Activated CD4-positive, alpha-beta T cell treated with anti-CD3 and anti-CD28 coated beads for 1 hour (primary cell): ENCODE data around the gene TBC1D3G.
"Not testable (repeated sequence)": the region's sequence is repeated elsewhere in the genome, so short reads cannot be mapped to it uniquely, and the experiment has no call there.

Source experiments
- DNase-seq: peaks from one replicate; pipeline ENCODE4 v3.0.0-alpha.2; 2020

The TBC1D3G gene

DNA sequence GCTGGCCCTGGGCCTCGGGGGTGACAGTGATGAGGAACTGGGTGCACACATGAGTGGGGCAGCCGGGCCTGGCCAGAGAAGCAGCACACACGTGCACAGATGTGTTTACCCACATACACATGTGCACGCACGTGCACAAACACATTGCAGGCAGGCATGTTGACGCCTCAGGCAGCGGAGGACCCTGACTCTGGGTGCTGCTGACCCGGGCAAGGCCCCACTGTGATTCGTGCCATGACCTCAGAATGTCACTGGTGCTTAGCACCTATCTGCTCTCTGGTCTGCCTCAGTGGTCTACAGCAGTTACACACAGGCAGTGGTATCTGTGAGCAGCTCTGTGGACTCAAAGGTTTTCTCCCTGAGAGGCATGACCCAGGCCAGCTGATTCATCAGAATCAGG, at the start of gene TBC1D3G:
TSS of gene TBC1D3G (plus strand) at position 301 of the 400 bp plus-strand sequence. CDS start 1,528 bp downstream, outside the sequence.
- not testable (repeated sequence) for DNase-seq

- not testable (repeated sequence) for DNase-seq
These were observed 40.4 kb upstream of the TBC1D3G start for GRCh38 chr17:36283256-36283655.

GRCh38 chr17:36284219-36284618, 39.5 kb upstream of the TBC1D3G start:
- DNase-seq, result not testable (repeated sequence)

GRCh38 chr17:36289965-36290612, 33.6 kb upstream of the TBC1D3G start:
- DNase-seq, result not testable (repeated sequence)

- DNase-seq, result not testable (repeated sequence)
These were observed 28.5 kb upstream of the TBC1D3G start for GRCh38 chr17:36295161-36295560.

DNA sequence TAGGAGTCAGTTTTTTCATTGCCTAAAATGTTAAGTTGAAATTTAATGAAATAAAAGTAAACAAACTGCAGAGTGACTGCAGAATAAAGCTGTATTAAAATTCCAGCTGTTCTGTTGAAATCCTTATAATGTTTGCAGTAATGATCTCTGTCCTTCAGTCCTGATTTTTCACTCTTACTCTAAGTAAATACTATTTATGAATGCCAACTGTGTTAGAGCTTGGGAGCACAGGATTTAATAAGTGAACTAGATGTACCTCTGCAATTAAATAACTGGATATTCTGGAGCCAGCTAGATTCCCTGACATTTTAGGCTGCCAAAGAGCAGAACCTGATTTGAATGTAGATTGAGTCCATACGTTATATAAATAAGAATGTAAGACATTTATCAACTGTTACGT, 7.9 kb upstream of the TBC1D3G start:
- DNase-seq, result not testable (repeated sequence)

- DNase-seq, result not testable (repeated sequence)
These were observed 38.8 kb downstream of the TBC1D3G start for GRCh38 chr17:36362496-36362895.

DNA sequence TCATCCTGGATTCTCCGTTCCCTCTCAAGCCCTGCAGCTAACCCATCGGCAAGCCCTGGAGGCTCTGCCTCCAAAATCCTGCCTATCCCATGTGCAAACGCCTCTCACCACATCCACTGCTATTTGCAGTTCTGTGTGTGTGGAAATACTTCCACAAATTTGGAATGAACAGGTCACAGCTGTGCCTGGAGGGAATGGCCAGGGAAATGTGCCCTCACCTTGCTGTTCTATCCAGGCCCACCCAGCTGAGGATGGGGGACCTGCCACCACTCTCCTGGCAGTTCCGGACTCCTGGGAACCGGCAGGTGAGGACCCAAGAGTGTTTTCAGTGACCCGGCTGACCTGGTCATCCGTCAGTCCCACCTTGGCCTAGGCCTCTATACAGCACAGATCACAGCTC, 52.3 kb downstream of the TBC1D3G start:
- DNase-seq, result not testable (repeated sequence)
